ENCODE data around the gene USP15. TPM values are rescaled to one million over a fixed set of nuclear protein-coding genes. Genes with fewer than 3 reads are reported as not detected.

Gene USP15
- total and polyA plus RNA-seq, 2 of the 4 experiments (the other 2 are of a cell fraction), result 28.5 to 49.6 TPM

DNA sequence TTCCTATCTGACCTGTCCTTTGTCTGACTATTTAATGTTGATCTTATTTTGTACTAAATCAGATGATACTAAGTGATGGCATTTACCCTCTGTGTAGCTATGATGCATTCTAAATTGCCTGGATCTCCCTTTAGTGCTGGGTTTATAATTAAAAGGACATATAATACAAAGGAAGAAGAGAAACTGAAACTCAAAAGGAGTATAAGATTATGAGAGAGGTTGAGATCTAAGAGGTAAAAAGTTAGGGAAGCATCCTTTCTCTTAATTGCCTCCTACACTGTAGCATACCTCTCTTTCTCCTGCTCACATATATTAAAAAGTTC lies 119.5 kb downstream of the USP15 start:
- Histone ChIP-seq H4K91ac (ENCODE audit: insufficient read depth, low read depth, low read length) (no peak overlapping the region), H3K27ac (ENCODE audit: insufficient read depth, low read length) (no peak overlapping the region), H3K14ac (replicated peaks; ENCODE audit: low read depth, low read length) (no peak overlapping the region), H3K4me2 (ENCODE audit: low read depth, low read length) (no peak overlapping the region), H2AFZ (replicated peaks; ENCODE audit: low read length, poor library complexity) (no peak overlapping the region), H3K4me3 (ENCODE audit: insufficient read depth, low read depth, low read length) (no peak overlapping the region), H4K8ac (ENCODE audit: low read depth in 2 of 2, low read length in 2 of 2) (no peak overlapping the region), H3K36me3 (ENCODE audit: control insufficient read depth, insufficient read depth, low read length) (0 out of 2 replicates have a peak, but pooled peaks cover 2% of the 10 kb centered on the region), H3K9ac (ENCODE audit: low read depth, low read length) (no peak overlapping the region), H3K18ac (ENCODE audit: low read depth, low read length) (no peak overlapping the region), H4K20me1 (ENCODE audit: insufficient read depth, low read length) (no peaks in the 10 kb centered on the region), H3K79me1 (ENCODE audit: low read depth in 1 of 2, low read length in 2 of 2) (peaks cover 3 to 10% of the 10 kb centered on the region in 2 experiments; a peak in 3 of 4 replicates), H3K4me1 (ENCODE audit: control insufficient read depth, insufficient read depth, low read length) (no peaks in the 10 kb centered on the region), H3K4ac (ENCODE audit: low read depth, low read length) (no peak overlapping the region), H2AK9ac (replicated peaks; ENCODE audit: low read depth, low read length, poor library complexity) (no peak overlapping the region), H2BK120ac (ENCODE audit: low read depth, low read length) (no peak overlapping the region), H2BK5ac (ENCODE audit: low read depth, low read length, poor library complexity, severe bottlenecking) (no peak overlapping the region), H2BK20ac (ENCODE audit: low read depth, low read length) (no peak overlapping the region), H3K9me1 (ENCODE audit: insufficient read depth, low read length) (no peaks in the 10 kb centered on the region), H3K23ac (ENCODE audit: low read depth, low read length) (no peak overlapping the region), H3K27me3 (ENCODE audit: control insufficient read depth, insufficient read depth, low read length) (no peaks in the 10 kb centered on the region), H3K9me3 (ENCODE audit: control insufficient read depth, insufficient read depth, low read length) (no peaks in the 10 kb centered on the region), H4K5ac (ENCODE audit: low read depth, low read length) (no peak overlapping the region), H2BK15ac (ENCODE audit: low read depth, low read length) (no peak overlapping the region), H3K56ac (ENCODE audit: extremely low read depth, insufficient read depth, low read length) (no peak overlapping the region), H2AK5ac (ENCODE audit: low read depth, low read length) (no peak overlapping the region)
- ChIA-PET POLR2A (ENCODE audit: unreplicated experiment) (no interaction called here), CTCF (no interaction called here)
- DNase-seq (no peak), ATAC-seq (ENCODE audit: low read depth) (no peak)
- BruUV-seq (replicated peaks), result no TSS peak
- in situ Hi-C loops (cut with MboI; ENCODE audit: low sequenced_read_pairs) (no loop called here), dilution Hi-C loops (cut with HindIII; ENCODE audit: low sequenced_read_pairs, unreplicated experiment) (no loop called here), intact Hi-C loops (cut with micrococcal nuclease) (no loop called here)
- no peak for TF ChIP-seq POLR2A (IDR thresholded peaks at IDR 0.05; ENCODE audit: low read depth, low read length)
- TF ChIP-seq, protein P1, sequence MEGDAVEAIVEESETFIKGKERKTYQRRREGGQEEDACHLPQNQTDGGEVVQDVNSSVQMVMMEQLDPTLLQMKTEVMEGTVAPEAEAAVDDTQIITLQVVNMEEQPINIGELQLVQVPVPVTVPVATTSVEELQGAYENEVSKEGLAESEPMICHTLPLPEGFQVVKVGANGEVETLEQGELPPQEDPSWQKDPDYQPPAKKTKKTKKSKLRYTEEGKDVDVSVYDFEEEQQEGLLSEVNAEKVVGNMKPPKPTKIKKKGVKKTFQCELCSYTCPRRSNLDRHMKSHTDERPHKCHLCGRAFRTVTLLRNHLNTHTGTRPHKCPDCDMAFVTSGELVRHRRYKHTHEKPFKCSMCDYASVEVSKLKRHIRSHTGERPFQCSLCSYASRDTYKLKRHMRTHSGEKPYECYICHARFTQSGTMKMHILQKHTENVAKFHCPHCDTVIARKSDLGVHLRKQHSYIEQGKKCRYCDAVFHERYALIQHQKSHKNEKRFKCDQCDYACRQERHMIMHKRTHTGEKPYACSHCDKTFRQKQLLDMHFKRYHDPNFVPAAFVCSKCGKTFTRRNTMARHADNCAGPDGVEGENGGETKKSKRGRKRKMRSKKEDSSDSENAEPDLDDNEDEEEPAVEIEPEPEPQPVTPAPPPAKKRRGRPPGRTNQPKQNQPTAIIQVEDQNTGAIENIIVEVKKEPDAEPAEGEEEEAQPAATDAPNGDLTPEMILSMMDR (conservative IDR thresholded peaks at IDR 0.05; ENCODE audit: low read depth, low read length), result no peak
- TF ChIP-seq, protein P2, sequence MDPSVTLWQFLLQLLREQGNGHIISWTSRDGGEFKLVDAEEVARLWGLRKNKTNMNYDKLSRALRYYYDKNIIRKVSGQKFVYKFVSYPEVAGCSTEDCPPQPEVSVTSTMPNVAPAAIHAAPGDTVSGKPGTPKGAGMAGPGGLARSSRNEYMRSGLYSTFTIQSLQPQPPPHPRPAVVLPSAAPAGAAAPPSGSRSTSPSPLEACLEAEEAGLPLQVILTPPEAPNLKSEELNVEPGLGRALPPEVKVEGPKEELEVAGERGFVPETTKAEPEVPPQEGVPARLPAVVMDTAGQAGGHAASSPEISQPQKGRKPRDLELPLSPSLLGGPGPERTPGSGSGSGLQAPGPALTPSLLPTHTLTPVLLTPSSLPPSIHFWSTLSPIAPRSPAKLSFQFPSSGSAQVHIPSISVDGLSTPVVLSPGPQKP (IDR thresholded peaks at IDR 0.05; ENCODE audit: borderline replicate concordance, low read depth, low read length), result no peak
- TF ChIP-seq, protein P3, sequence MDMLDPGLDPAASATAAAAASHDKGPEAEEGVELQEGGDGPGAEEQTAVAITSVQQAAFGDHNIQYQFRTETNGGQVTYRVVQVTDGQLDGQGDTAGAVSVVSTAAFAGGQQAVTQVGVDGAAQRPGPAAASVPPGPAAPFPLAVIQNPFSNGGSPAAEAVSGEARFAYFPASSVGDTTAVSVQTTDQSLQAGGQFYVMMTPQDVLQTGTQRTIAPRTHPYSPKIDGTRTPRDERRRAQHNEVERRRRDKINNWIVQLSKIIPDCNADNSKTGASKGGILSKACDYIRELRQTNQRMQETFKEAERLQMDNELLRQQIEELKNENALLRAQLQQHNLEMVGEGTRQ (IDR thresholded peaks at IDR 0.05; ENCODE audit: low read depth, low read length), result no peak
- TF ChIP-seq RAD21 (IDR thresholded peaks at IDR 0.05; ENCODE audit: low read length), result no peak
- no peak for TF ChIP-seq CEBPB (IDR thresholded peaks at IDR 0.05; ENCODE audit: low read depth, low read length)
- no peak for TF ChIP-seq MAFK (IDR thresholded peaks at IDR 0.05; ENCODE audit: low read depth, low read length)
- no peak for TF ChIP-seq NFE2L2 (IDR thresholded peaks at IDR 0.05; ENCODE audit: low read depth, low read length)
- TF ChIP-seq RFX5 (IDR thresholded peaks at IDR 0.05; ENCODE audit: low read depth, low read length), result no peak
- TF ChIP-seq SMC3 (IDR thresholded peaks at IDR 0.05; ENCODE audit: low read depth, low read length), result no peak
- TF ChIP-seq FOS (IDR thresholded peaks at IDR 0.05; ENCODE audit: low read depth, low read length), result no peak
- TF ChIP-seq CHD1 (IDR thresholded peaks at IDR 0.05; ENCODE audit: low read depth, low read length), result no peak
- TF ChIP-seq BHLHE40 (IDR thresholded peaks at IDR 0.05; ENCODE audit: low read depth, low read length), result no peak
- no peak for TF ChIP-seq MAZ (IDR thresholded peaks at IDR 0.05; ENCODE audit: borderline replicate concordance, low read depth, low read length)
- TF ChIP-seq MXI1 (IDR thresholded peaks at IDR 0.05; ENCODE audit: borderline replicate concordance, low read depth, low read length), result no peak
- TF ChIP-seq RCOR1 (IDR thresholded peaks at IDR 0.05; ENCODE audit: insufficient replicate concordance, low read length), result no peak

All from IMR-90 (cell line).